HG02852 (cell line): Measurements from ENCODE around the gene ACAP3.
"Not testable (repeated sequence)": the region's sequence is repeated elsewhere in the genome, so short reads cannot be mapped to it uniquely, and the experiment has no call there.

Experiments used
- ATAC-seq: cut with Tn5 transposase; IDR thresholded peaks from one replicate; pipeline ENCODE4 v1.9.1; 2021; ENCODE audit warnings: mild to moderate bottlenecking, moderate library complexity; ENCODE audit not compliant: unreplicated experiment

Gene ACAP3

GRCh38 chr1:1248009-1248913 is 59.5 kb downstream of the ACAP3 start:
- ATAC-seq: not testable (repeated sequence)

- no peak for ATAC-seq
These were observed 60.3 kb downstream of the ACAP3 start for GRCh38 chr1:1247341-1247913.

- no peak for ATAC-seq
These were observed 61.0 kb downstream of the ACAP3 start, which contains the start of gene C1QTNF12 for GRCh38 chr1:1246577-1247340. Gene C1QTNF12 (minus strand): TSS chr1:1246722. CDS start chr1:1246690, 32 bp downstream.

- no peak for ATAC-seq
These were observed 61.7 kb downstream of the ACAP3 start for GRCh38 chr1:1245817-1246576.

GRCh38 chr1:1245178-1245816 is 62.4 kb downstream of the ACAP3 start:
- no peak for ATAC-seq

GRCh38 chr1:1244192-1244811 is 63.4 kb downstream of the ACAP3 start:
- ATAC-seq: no peak

GRCh38 chr1:1243807-1244191 is 63.9 kb downstream of the ACAP3 start:
- no peak for ATAC-seq

GRCh38 chr1:1243266-1243660 is 64.5 kb downstream of the ACAP3 start:
- ATAC-seq: no peak

GRCh38 chr1:1242461-1243265 is 65.1 kb downstream of the ACAP3 start:
- no peak for ATAC-seq
